Loucy (cell line): ENCODE data around the gene TIPIN.

Source experiments
- H2AFZ ChIP-seq: fragments of 200-600 bp; sonication (generic); 2 replicates; pipeline ENCODE4 v1.6.0; 2016; ENCODE audit warnings: antibody characterized with exemption, mild to moderate bottlenecking, low read length, moderate library complexity
- H3F3A ChIP-seq: fragments of 200-600 bp; 2 replicates; pipeline ENCODE4 v1.6.0; 2016; ENCODE audit warnings: antibody characterized with exemption, low read depth, mild to moderate bottlenecking
- H3K27me3 ChIP-seq: fragments of 200-600 bp; sonication (generic); 2 replicates; pipeline ENCODE4 v1.6.1; 2014; ENCODE audit warnings: low read length, mild to moderate bottlenecking; ENCODE audit not compliant: insufficient read depth, poor library complexity, severe bottlenecking
- H3K36me3 ChIP-seq: fragments of 200-600 bp; sonication (generic); 2 replicates; pipeline ENCODE4 v1.6.1; 2016; ENCODE audit warnings: low read length; ENCODE audit not compliant: insufficient read depth
- H3K4me1 ChIP-seq: fragments of 200-600 bp; sonication (generic); 2 replicates; pipeline ENCODE4 v1.5.1; 2014; ENCODE audit warnings: low read length, mild to moderate bottlenecking; ENCODE audit not compliant: insufficient read depth, poor library complexity, severe bottlenecking
- H3K4me2 ChIP-seq: fragments of 200-600 bp; sonication (generic); 2 replicates; pipeline ENCODE4 v1.6.0; 2014; ENCODE audit warnings: antibody characterized with exemption, low read length, low read depth, mild to moderate bottlenecking; ENCODE audit not compliant: poor library complexity, severe bottlenecking
- H3K4me3 ChIP-seq: fragments of 200-600 bp; sonication (generic); 2 replicates; pipeline ENCODE4 v1.5.1; 2014; ENCODE audit warnings: low read length, mild to moderate bottlenecking, mixed read lengths; ENCODE audit not compliant: poor library complexity, severe bottlenecking
- H3K79me2 ChIP-seq: fragments of 200-600 bp; sonication (generic); 2 replicates; pipeline ENCODE4 v1.6.1; 2014; ENCODE audit warnings: low read length; ENCODE audit not compliant: insufficient read depth
- H3K9ac ChIP-seq: fragments of 200-600 bp; sonication (generic); 2 replicates; pipeline ENCODE4 v1.6.0; 2014; ENCODE audit warnings: mild to moderate bottlenecking, low read depth, low read length, moderate library complexity; ENCODE audit not compliant: poor library complexity, severe bottlenecking
- H3K9me2 ChIP-seq: fragments of 200-600 bp; sonication (generic); replicated peaks from 2 replicates; pipeline ENCODE4 v1.6.1; 2016; ENCODE audit warnings: low read depth, low read length, mixed read lengths
- H3K9me3 ChIP-seq: fragments of 200-600 bp; sonication (generic); 2 replicates; pipeline ENCODE4 v1.6.1; 2014; ENCODE audit warnings: mild to moderate bottlenecking, antibody characterized with exemption, low read length, low read depth; ENCODE audit not compliant: insufficient read depth
- H4K20me1 ChIP-seq: fragments of 200-600 bp; sonication (generic); 2 replicates; pipeline ENCODE4 v1.6.0; 2014; ENCODE audit warnings: antibody characterized with exemption, low read length, mild to moderate bottlenecking; ENCODE audit not compliant: insufficient read depth, poor library complexity, severe bottlenecking
- EZH2phosphoT487 ChIP-seq: fragments of 200-600 bp; IDR thresholded peaks from 2 replicates; pipeline ENCODE4 v1.6.1; 2018; ENCODE audit warnings: antibody characterized with exemption, mild to moderate bottlenecking, moderate library complexity, borderline replicate concordance
- TF ChIP-seq, protein P1 (sequence below): fragments of 200-600 bp; sonication (generic); conservative IDR thresholded peaks from 2 replicates; pipeline ENCODE4 v1.5.1; 2014; ENCODE audit warnings: mild to moderate bottlenecking, antibody characterized with exemption, low read length

TIPIN gene, protein sequence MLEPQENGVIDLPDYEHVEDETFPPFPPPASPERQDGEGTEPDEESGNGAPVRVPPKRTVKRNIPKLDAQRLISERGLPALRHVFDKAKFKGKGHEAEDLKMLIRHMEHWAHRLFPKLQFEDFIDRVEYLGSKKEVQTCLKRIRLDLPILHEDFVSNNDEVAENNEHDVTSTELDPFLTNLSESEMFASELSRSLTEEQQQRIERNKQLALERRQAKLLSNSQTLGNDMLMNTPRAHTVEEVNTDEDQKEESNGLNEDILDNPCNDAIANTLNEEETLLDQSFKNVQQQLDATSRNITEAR

DNA sequence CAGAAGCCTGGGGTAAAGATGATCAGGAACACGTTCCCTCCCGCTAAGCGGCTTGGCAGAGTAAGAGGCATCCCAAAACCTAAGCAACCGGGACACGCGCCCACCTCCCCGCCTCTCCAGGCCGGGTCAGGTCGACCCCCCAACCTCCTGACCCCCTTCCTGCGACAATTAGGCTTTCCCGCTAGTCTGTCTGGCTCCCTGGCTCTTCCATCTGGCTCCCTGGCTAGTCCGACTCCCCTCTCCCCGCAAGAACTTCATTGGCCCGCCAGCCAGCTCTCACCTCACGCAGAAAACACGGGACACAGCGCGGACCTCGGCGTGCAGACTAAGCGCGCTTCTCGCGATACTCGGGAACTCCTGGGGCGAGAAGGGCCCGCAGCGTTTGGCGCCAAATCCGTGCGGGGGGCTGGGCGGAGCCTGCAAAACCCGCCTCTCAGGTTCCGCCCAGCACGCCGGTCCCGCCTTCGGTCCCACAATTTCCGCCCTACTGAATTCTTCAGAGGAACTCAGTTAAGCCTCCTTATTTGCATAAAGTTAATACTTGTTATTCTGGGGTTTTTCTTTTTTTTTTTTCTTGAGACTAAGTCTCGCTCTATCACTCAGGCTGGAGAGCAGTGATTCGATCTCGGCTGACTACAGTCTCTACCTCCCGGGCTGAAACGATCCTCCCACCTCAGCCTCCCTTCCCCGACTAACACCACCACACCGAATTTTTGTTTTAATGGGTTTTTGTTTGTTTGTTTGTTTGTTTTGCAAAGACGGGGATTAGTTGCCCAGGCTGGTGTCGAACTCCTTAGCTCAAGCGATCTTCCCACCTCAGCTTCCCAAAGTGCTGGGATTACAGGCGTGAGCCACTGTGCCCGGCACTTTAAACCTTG lies at the start of gene TIPIN:
Gene TIPIN, minus strand, starts transcription at position 327 of the 878 bp plus-strand sequence. CDS start 3,738 bp downstream, outside the sequence.
- Histone ChIP-seq H3K4me2 (peak within 1 kb of the TSS; percentile 79), H4K20me1 (peaks cover 5% of the 10 kb centered on the region), H3K9ac (peak within 1 kb of the TSS; percentile 90), H2AFZ (peak within 1 kb of the TSS; percentile 92), H3K79me2 (peaks cover 36% of the 10 kb centered on the region), H3K9me3 (no peaks in the 10 kb centered on the region), H3K4me3 (peak within 1 kb of the TSS; percentile 88), H3K4me1 (peaks cover 15% of the 10 kb centered on the region), H3K36me3 (peaks cover 8% of the 10 kb centered on the region; the same call in 1 of the 2 replicates), H3K27me3 (no peaks in the 10 kb centered on the region), H3K9me2 (no peaks in the 10 kb centered on the region), H3F3A (0 out of 2 replicates have a peak, but pooled peaks cover 2% of the 10 kb centered on the region)
- TF ChIP-seq, protein P1, sequence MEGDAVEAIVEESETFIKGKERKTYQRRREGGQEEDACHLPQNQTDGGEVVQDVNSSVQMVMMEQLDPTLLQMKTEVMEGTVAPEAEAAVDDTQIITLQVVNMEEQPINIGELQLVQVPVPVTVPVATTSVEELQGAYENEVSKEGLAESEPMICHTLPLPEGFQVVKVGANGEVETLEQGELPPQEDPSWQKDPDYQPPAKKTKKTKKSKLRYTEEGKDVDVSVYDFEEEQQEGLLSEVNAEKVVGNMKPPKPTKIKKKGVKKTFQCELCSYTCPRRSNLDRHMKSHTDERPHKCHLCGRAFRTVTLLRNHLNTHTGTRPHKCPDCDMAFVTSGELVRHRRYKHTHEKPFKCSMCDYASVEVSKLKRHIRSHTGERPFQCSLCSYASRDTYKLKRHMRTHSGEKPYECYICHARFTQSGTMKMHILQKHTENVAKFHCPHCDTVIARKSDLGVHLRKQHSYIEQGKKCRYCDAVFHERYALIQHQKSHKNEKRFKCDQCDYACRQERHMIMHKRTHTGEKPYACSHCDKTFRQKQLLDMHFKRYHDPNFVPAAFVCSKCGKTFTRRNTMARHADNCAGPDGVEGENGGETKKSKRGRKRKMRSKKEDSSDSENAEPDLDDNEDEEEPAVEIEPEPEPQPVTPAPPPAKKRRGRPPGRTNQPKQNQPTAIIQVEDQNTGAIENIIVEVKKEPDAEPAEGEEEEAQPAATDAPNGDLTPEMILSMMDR: no peak
- TF ChIP-seq EZH2phosphoT487: no peak

DNA sequence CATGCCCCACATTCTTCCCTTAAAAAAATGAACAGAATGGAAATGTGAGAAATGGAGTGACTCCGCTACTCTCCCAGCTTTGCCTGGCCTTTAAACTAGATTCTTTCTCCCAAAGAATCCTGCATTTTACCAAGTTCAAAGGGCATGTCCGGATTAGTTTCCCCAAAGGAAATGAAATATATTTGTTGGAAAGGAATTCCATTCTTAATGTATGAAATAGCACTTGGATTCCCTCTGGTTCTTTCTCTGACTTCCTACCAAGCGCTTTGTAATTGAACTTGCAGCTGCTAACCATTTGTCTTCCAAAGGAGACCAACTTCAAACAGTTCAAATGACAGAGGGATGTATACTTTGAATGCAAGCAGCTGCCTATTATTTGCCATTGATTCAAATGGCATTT lies 49.1 kb upstream of the TIPIN start:
- Histone ChIP-seq H4K20me1 (peaks cover 13% of the 10 kb centered on the region), H3K9me3 (no peaks in the 10 kb centered on the region), H3K27me3 (no peaks in the 10 kb centered on the region), H3K4me2 (peak overlapping the region; percentile 72), H3K36me3 (no peaks in the 10 kb centered on the region), H3K9me2 (no peaks in the 10 kb centered on the region), H3F3A (no peaks in the 10 kb centered on the region), H2AFZ (no peak overlapping the region), H3K4me1 (peaks cover 85% of the 10 kb centered on the region), H3K9ac (peak overlapping the region; percentile 29), H3K4me3 (peak overlapping the region; percentile 60), H3K79me2 (peaks cover 100% of the 10 kb centered on the region)
- TF ChIP-seq EZH2phosphoT487: no peak
- TF ChIP-seq, protein P1: no peak

DNA sequence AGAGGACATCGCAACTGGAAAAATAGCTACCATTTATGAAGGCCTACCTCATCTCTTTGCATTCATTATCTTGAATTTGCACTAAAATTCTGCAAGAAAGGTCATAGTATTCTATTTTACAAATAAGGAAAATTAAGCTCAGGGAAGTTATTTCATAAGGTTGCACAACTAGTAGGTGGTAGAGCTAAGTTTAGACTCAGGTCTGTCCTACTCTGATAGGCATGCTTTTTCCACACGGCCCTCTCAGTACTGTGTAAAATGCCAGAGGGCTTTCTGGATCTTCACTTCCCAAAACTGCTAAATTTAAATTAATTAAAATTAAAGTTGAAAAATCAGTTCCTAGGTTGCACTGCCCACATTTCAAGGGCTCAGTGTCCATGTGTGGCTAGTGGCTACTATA lies 48.5 kb upstream of the TIPIN start:
- Histone ChIP-seq H3K36me3 (no peaks in the 10 kb centered on the region), H2AFZ (no peak overlapping the region), H3K27me3 (no peaks in the 10 kb centered on the region), H3K79me2 (peaks cover 100% of the 10 kb centered on the region), H4K20me1 (peaks cover 8% of the 10 kb centered on the region), H3K4me1 (peaks cover 84% of the 10 kb centered on the region), H3F3A (no peaks in the 10 kb centered on the region), H3K4me2 (peak overlapping the region; percentile 72), H3K9me3 (no peaks in the 10 kb centered on the region), H3K9me2 (no peaks in the 10 kb centered on the region), H3K9ac (peak overlapping the region; percentile 29), H3K4me3 (peak overlapping the region; percentile 60)
- no peak for TF ChIP-seq EZH2phosphoT487
